NCI-H2196 treated with DMSO at 0.1 percent for 48 hours (cell line): ENCODE data around the gene GNB1L.

Experiments used
- DNase-seq: peaks from one replicate; lab custom pipeline; 2025; ENCODE audit not compliant: unreplicated experiment; lab: John Stamatoyannopoulos, UW

The GNB1L gene

DNA sequence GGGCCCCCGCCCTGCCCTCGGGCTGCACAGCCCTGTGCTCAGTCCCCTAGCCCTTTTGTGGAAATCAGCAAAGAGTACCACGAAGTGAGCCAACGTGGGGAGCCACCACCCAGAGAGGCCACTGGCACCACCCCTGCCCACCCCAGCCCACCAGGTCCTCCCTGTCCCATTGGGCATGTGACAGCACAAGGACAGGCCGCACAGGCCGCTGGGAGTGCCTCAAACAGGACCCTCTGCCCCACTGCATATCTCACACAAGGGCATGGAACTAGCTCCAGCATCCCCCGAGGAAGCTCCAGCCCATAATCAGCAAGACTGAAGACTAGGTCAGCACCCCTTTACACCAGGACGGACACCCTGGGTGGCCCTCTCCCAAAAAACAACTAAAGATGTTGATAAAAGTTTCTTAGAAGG lies 29.7 kb downstream of the GNB1L start:
- DNase-seq, result no peak

DNA sequence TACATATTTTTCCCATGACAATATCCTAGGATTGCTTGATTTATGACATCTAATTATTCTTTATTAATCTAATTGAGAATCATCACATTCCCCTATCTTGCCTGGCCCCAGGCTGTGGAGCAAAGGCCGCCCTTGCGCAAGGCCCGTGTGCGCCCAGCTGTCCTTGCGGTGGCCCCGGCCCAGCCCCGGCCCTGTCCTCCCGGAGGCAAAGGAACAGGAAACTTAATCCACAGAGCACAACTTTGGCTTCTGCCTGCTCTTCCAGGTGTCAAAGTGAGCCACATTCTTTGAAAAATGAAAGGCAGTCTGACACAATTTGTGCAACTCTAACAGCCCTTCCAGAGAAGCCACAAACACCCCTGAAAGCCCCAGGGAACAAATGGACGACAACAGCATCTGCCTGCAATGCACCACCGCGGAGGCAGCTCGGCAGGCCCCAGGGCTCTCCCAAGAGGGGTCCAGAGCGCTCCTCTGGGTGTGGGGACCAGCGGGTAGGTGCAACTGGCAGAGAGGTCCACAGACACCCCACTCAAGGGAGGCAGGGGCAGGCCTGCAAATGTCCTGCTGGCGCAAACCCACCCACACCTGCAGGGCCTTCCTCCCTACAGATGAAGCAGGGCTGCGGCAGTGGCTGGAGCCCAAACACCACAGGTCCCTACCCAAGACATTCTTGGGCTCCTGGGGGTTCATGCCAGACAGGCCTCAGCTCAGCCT lies 30.3 kb downstream of the GNB1L start:
- DNase-seq, result no peak

DNA sequence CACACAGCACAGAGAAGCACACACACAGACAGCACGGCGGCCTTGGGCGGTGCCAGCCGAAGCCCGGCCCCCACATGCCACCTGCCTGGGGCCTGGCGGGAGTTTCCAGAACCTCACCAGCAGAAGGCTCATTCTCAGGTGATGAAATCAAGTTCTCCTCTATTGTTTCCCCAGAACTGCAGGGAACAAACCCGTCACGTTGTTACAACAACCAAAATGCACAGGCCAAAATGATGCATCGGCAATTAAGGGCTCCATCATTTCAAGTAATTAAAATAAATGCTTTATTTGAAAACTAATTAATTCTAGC lies 30.8 kb downstream of the GNB1L start:
- DNase-seq, result peak; percentile 27

DNA sequence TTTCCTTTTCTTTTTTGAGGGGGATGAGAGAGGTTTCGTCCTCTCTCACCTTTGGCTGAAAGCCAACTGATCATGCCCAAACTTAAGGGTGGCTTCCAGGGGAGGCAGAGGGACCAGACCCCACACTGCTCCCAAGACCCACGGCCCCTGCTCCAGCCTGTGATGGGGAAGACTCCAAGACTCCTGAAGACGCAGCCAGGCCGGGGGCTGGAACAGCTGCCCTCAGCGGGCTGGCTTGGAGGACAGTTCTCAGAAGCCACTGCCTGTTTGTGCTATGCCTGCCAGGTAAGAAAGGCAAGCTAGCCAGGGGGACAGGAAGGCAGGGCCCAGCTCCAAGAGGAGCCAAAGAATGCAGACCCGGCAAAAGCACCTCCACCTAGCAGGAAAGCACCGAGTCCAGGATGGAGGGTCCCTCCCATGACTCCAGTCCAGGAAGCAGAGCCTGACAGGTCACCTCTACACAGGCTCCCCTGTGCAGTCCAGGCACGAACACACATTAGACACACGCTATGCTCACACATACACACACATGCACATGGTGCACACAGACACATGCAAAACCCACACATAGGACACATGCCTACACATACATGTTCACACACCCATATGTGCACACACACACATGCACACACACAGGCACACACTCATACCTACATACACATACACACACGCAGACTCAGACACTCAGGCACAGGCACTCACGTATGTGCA lies 31.3 kb downstream of the GNB1L start:
- no peak for DNase-seq

DNA sequence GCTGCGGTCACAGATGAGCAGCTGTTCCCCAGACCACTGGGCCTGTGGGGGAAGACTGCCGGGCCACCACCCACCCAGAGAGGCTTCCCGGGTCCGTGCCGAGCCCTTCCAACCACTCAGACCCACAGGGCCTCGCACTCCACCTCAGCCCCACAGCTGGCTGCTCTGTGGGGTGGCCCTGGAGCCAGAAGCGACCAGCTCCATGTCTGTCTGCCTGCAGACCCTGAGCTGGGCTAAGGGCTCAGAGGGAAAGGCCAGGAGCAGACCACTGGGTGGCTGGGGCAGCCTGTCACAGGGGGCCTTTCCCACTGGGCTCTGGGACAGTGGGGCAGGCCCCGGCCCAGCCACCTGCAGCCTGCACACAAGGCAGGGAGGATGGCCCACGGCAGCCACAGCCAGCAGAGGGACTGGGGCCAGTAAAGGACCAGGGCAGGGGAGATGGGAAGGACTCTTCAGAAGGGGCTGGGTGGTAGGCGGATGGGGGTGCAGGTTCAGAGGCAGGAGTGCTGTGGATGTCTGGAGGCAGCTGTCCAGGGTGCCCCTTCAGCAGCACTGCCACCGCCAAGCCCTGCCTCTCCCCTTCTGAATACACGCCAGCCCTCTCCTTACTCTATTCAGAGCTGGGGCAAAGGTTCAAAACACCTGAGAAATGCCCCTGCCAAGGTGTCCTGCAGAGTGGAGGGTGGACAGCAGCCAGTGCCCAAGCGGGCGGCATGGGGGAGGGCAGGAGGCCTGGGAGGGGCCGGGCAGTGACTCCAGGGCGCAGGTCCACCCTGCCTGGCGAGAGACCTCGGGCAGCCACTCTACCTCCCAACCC lies 32.2 kb downstream of the GNB1L start:
- no peak for DNase-seq

DNA sequence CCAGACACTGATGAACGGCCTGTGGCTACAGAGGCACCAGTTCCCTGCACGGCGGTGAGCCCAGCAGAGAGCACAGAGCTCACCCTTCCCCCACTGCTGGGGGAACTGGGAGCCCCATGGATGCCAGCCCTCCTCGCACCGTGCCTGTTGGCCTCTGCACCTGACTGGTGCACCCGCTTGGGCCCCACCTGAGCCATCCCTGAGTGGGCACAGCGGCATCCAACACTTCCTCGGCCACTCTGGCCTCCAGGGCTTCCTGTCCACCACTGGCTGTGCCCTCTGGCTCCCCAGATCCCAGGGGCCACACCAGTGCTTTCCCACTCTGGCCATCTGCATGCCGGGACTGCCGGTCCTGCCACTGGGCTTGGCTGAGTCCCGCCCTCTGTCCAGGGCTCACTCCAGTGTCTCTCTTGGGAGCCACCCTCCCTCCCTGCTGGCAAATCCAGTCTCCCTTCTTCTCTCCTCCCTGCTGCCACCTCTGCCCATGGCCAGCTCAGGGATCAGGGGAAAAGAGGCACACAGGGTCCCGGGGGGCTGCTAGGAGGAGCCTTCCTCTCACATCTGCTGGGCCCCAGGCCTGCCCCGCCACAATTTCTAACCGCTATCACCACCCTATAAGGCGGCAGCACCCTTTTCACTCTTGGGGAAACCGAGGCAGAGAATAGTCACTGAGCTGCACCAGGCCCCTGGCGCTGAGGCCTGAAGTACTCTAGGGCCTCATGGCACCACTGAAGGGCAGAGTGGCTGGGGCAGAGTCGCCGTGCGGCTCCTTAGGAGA lies 33.0 kb downstream of the GNB1L start:
- no peak for DNase-seq

DNA sequence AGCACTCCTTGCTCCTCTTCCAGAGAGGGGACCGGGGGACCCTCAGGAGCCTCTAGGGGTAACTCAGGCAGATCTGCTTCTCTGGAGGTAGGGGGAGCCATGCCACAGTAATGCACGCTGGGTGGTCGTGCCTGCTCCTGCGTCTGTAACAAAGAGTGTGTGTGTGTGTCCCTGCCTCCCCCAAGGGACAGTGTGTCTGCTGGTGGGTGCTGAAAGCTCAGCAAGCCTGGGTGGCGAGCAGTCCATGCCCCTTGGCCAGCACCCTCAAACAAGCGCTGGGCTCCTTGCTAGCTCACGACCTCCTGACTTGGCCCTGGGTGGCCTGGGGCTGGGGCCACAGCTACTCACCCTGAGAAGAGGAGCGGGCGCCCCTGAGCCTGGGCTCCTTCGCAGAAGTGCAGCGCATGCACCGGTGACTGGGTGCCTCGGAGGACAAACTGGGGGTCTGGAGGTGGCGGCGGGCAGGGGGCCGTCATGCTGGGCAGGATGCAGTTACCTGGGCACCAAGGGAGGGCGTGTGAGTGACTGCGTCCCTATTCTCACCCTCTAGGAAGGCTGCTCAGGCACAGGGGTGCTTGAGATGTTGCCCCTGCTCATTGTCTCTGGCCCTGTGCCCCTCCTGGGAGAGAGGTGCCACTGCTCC lies 33.7 kb downstream of the GNB1L start:
- DNase-seq, result no peak

DNA sequence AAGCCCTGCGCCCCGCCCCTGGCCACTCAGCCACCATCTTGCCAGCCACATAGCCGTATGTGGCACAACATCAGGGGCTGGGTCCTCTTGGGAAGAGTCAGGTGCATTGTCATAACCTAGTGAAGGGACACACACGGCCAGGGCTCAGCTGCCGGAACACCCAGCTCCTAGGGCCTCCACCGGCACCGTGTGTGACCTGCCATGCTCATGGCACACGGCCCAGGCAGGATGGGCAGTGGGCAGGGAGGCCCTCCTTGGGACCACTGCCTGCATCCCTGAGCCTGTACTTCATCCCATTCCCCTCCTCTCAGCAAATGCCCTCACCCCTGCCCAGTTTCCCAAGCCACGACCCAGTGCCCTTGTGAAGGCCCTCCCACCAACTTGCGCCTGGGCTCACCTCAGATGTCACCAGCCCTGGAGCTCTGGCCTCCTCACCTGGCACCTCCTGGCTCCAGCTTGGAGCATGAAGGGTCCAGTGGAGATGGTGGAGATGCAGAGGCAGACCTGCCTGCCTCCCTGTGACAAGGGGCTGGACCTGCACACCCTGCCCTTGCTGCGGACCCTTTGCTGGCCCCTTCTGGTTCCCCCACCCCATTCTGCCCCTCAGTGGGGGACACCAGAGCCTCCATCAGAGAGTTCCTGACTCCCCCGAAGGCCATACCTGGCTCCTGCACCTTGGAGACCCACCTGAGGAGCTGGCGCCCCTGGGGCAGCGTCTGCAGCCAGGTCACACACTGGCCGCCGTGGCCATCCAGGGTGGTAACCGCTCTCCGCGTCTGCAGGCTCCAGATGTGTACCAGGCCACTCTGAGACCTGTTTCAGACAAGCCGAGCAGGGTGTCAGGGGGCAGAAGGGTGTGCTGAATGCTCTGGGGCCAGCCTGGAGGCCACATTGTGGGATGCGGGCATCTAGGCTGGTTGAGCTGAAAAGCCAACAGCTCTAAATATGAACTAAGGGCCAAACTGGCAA lies 34.5 kb downstream of the GNB1L start:
- no peak for DNase-seq

DNA sequence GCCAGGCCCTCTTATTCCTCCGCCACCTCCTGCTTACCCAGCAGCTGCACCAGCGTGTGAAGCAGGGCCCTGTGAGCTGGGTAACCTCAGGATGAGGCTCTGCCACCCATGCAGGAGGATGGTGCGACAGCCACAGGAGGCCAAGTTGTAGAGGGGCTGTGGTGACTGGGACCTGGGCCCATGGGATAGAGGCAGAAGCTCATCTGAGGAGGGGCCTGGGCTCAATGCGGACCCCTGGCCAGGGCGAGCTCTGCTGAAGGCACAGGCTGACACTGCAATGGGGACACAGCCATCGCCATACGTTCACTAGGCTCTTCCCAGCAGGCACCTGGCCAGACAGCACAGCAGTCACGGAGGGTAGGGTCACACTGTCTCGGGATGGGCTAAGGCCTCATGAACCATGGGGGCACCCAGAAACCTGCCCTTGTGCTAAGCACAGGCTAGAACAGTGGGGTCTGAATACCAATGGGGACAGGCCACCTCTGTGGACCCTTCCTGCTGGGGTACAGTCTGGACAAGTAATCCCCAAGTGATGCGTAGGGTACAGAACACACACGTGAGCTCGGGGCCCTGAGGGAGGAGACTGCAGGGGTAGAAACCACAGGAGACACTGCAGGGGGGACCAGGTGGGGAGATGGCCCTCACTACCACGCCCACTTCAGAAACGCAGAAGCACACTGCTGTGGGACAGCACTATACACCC lies 35.3 kb downstream of the GNB1L start:
- DNase-seq, result no peak

DNA sequence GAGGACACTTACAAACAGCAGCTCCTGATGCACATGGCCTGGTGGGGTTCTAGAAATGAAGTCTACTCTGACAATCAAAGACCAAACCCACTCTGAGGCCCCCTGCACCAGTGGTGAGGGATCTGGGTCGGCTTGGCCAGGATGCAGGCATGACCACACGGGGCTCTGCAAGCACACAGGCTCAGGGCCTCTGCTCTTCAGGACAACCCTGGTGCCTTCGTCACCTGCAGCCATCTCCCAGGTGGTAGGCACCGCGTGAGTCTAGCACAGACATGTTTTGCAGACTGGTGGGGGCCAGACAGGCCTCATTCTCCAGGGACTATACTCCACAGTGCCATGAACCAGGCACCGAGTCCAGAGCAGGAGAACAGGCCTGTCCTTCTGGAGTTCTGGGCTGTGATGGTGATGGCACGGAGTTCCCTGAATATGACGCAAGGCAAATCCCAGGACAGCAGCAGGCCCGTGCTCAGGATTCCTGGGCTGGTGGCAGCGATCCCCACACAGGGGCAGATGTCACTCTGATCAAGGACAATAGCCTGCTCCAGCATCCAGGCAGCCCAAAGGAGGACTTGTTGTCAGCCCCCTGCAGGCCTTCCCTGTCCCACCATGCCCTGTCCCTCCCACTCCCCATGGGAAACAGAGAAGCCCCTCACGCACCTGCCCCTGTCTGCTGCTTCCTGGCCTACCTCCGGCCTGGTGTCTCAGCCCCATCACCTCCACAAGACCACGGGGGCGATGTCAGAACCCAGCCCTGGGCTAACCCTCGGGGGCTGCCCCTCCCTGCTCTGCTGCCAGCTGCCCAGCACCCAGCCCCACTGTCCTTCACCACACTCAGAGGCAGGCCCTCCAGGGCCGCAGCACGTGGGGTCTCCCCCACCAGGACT lies 36.1 kb downstream of the GNB1L start:
- DNase-seq, result no peak

DNA sequence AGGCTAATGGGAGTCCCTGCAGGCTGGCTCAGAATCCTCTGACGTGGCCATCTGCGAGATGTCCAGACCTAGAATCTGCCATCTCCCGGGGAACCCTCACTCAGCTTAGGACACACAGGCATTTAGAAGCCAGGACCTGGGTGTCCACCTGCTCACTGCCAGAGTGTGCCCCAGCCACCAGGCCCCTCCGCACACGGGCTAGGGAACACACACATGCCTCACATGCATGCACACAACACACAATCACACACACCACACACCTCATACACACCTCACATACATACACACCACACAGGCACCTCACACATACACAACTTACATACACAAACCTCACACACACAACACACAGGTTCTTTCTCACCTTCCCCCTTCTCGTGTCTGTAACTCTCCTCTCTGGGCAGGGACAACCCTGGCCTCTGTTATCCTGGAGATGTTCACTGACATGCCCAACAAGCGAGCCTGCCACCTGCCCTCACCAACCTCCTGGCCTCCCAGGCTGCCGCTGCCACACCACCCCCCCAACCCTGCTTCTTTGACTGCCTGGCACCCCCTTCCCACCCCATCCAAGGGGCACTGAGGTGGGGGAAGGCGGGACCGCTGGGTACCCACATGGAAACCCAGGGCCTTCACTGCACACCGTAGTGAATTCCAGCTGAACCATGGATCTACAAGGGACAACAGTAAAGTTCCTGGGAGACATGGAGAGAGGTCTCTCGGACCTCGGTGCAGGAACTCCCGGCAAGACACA lies 38.1 kb downstream of the GNB1L start:
- no peak for DNase-seq

DNA sequence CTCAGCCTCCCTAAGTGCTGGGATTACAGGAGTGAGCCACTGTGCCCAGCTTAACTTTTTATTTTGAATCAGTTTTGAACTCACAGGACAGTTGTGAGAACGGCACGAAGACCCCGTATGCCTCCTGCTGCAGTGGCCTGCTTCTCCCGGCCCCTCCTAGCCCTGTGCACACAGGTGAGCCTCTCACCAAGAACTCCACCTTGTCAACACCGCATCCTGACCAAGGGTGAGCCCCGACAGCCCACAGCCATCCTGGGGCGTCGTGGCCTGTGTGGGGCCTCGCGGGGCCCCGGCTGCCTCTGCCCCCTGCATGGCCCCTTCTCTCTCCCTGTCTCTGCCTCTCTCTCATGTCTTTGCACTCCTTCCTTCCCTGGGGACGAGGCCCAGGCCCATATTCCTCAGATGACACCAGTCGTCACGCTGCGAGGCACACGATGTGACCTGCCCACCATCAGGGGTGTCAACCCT lies 38.8 kb downstream of the GNB1L start:
- no peak for DNase-seq

DNA sequence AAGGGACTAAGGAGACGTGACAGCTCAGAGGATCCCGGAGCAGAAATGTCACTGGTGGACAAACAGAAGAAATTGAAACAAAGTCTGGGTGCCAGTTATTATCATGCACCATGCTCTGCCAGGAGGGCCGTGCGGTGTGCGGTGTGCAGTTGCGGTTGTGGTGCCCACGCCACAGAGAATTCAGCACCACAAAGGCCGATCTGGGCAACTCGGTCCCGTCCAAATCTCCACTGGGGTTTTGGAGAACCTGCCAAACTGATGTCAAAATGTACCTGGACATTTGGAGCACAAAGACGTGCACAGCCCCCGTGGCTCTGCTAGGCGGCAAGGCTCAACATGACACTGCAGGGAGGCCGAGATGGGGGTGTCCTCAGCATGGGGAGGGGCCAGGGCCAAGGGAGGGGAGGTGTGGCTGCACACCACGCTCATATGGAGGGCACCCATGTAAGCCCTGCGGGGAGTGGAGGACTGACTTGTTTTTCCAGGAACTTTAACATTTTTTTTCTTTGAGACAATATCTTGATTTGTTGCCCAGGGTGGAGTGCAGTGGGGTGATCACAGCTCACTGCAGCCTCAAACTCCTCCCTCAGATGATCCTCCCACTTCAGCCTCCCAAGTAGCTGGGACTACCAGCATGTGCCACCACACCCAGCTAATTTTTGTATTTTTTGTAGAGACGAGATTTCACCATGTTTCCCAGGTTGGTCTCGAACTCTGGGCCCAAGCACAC lies 39.4 kb downstream of the GNB1L start:
- DNase-seq, result no peak

DNA sequence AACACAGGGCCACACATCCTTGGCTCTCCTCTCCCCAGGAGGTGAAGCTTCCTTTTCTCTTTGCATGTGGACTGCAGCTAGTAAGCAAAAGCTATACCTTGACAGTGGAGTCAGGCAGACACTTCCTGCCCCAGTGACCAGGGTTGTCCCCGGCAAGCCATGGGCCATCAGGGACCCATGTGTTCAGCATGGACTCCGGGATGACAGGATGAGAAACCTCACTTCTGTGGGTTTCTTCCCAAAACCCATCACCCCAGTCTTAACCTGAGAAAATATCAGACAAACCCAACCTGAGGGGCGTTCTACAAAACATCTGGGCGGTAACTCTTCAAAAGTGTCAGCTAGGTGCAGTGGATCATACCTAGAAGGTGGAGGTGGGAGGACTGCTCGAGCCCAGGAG lies 40.2 kb downstream of the GNB1L start:
- DNase-seq, result no peak

DNA sequence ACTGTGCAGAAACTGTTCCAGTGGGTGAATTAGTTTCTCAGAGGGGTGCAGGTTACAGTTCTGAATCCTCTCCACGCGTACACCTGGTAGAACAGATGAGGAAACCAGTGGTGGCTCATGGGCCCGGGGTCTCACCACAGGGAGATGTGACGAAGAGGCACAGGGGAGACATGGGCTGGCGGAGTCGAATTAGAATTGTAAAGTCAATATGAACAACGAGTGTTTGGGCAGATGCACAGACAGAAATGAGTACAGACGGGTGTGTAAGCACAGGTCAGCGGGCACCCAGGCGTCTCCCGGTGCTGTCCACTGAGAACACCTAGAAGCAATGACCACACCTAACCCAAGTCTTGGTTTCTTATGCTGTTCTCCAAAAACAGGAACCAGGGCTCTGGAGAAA lies 41.8 kb downstream of the GNB1L start:
- no peak for DNase-seq
